ENCODE data around the gene AFDN.

AFDN gene

DNA sequence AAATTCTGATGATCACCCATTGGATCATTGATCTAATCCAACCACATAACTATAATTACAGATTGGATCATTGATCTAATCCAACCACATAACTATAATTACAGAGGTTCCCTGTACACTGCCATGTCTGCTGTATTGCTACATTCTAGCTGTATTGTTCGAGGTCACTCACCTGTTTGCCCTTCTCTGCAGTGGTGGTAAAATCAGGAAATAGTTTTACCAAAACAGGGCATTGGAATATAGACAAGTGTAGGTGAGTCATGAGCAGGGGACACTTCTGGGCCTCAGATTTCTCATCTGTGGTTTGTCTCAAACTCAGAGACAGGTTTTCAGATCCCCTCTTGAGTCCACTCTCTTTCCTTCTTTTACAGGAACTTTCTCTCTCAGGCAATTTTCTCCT lies 9.0 kb upstream of the AFDN start:
- Histone ChIP-seq H3K9ac (no peak overlapping the region), H3K4me2 (peak overlapping the region in 8 of 11 experiments; percentile 4 to 36 (median 12); a peak in 7 of 22 replicates), H3K27me3 (peaks cover 0 to 9% (median 0%) of the 10 kb centered on the region in 11 experiments; a peak in 2 of 22 replicates), H3K36me3 (no peaks in the 10 kb centered on the region), H3K27ac (no peak overlapping the region), H4K20me1 (no peaks in the 10 kb centered on the region), H3K4me3 (no peak overlapping the region), H3K9me3 (replicated peaks in 1 of 11) (no peaks in the 10 kb centered on the region), H3K4me1 (peaks cover 15 to 34% (median 26%) of the 10 kb centered on the region in 10 experiments)
- no peak for TF ChIP-seq Cebpa-rat (IDR thresholded peaks at IDR 0.05)

DNA sequence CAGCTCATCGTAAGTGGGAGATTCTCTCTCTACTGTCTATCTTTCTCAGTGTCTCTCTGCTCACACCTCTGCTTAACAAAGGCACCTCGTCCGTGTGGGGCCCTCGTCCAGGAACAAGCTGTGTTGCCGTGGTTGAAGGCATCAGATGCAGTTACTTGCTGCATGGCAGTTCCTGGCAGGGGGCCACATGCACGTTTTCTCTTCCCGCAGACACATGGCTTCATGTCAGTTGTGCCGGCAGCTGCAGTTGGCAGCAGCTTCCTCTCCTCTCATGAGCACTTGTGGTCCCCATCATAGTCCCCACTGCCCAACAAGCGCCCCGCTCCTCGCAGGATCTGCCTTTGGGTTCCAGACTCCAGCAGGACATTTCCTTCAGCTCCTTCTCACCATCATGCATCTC lies 7.1 kb upstream of the AFDN start:
- no peak overlapping the region for H3K9ac ChIP-seq
- H3K27me3 ChIP-seq, result peaks cover 0 to 13% (median 2%) of the 10 kb centered on the region in 11 experiments; a peak in 11 of 22 replicates
- peak overlapping the region in 10 of 11 experiments; percentile 15 to 70 (median 42); a peak in 19 of 22 replicates for H3K4me2 ChIP-seq
- H3K27ac ChIP-seq, result no peak overlapping the region
- H4K20me1 ChIP-seq, result no peaks in the 10 kb centered on the region
- no peak for TF ChIP-seq Cebpa-rat (IDR thresholded peaks at IDR 0.05)
- H3K36me3 ChIP-seq, result no peaks in the 10 kb centered on the region
- H3K4me1 ChIP-seq, result peaks cover 15 to 34% (median 26%) of the 10 kb centered on the region in 10 experiments
- no peaks in the 10 kb centered on the region for H3K9me3 ChIP-seq (replicated peaks in 1 of 11)
- no peak overlapping the region for H3K4me3 ChIP-seq

DNA sequence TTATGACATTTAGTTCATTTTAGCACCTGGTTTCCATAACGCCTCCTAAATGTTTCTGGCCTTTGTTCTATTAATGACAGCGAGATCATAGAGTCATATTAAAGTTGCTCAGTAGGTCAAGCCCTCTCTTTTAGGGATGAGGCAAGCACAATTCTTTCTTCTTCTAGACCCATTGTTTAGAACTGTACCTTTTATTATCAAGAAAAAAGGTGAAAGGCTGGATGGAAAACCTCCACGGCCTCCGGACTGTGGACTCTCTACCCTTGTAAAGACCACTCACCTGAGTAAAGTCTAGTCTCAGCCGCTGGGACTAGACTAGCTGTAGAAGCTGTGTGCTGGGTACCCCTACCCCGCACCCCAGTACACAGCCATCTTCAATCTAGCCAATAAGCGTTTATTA lies 6.0 kb upstream of the AFDN start:
- Histone ChIP-seq H3K9me3 (replicated peaks in 1 of 11) (no peaks in the 10 kb centered on the region), H4K20me1 (no peaks in the 10 kb centered on the region), H3K27ac (no peak overlapping the region), H3K4me2 (no peak overlapping the region), H3K4me3 (no peak overlapping the region), H3K4me1 (peaks cover 19 to 38% (median 32%) of the 10 kb centered on the region in 10 experiments), H3K9ac (no peak overlapping the region), H3K36me3 (no peaks in the 10 kb centered on the region), H3K27me3 (peaks cover 6 to 24% (median 13%) of the 10 kb centered on the region in 11 experiments)
- no peak for TF ChIP-seq Cebpa-rat (IDR thresholded peaks at IDR 0.05)

DNA sequence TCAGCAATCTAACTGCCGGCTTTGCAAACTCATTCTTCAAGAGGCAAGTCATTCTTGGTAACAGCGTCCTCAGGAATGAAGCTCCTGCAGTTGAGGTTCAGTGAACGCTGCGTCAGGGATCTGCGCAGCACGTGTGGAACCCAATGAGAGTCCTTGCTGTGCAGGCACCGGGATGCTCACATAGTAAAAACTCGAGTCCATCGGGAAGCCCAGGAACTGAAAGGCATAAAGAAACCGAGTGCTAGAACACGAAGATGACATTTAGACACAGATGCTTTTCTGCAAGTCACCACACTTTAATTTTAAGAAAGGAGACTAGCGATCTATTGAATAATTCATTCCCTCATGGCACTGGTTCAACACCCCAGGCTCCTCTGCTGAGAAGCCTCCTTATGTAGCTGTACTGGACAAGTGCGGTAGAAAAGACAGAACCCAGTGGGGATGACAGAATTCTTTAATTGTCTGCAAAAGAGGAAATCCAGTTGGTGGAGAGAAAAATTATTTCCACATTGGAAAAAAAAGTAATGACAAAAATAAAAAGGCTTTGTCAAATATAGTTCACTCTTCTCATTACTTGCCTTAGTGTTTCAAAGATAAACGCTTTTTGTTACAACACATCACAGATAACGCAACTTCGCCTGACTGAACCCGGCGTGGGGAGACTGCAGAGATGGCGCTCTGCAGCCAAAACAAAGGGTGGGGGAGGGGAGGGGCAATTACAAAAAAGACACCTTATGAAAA lies 1.9 kb upstream of the AFDN start:
- Histone ChIP-seq H3K4me1 (peaks cover 13 to 27% (median 23%) of the 10 kb centered on the region in 10 experiments), H3K36me3 (no peaks in the 10 kb centered on the region), H3K4me3 (no peak overlapping the region), H4K20me1 (peaks cover 17 to 25% (median 24%) of the 10 kb centered on the region in 11 experiments; a peak in 21 of 22 replicates), H3K4me2 (peak overlapping the region in 10 of 11 experiments; percentile 91 to 100 (median 98); a peak in 13 of 22 replicates), H3K27ac (no peak overlapping the region), H3K27me3 (peaks cover 26 to 47% (median 43%) of the 10 kb centered on the region in 11 experiments), H3K9me3 (replicated peaks in 1 of 11) (no peaks in the 10 kb centered on the region), H3K9ac (no peak overlapping the region)
- TF ChIP-seq Cebpa-rat (IDR thresholded peaks at IDR 0.05), result no peak

DNA sequence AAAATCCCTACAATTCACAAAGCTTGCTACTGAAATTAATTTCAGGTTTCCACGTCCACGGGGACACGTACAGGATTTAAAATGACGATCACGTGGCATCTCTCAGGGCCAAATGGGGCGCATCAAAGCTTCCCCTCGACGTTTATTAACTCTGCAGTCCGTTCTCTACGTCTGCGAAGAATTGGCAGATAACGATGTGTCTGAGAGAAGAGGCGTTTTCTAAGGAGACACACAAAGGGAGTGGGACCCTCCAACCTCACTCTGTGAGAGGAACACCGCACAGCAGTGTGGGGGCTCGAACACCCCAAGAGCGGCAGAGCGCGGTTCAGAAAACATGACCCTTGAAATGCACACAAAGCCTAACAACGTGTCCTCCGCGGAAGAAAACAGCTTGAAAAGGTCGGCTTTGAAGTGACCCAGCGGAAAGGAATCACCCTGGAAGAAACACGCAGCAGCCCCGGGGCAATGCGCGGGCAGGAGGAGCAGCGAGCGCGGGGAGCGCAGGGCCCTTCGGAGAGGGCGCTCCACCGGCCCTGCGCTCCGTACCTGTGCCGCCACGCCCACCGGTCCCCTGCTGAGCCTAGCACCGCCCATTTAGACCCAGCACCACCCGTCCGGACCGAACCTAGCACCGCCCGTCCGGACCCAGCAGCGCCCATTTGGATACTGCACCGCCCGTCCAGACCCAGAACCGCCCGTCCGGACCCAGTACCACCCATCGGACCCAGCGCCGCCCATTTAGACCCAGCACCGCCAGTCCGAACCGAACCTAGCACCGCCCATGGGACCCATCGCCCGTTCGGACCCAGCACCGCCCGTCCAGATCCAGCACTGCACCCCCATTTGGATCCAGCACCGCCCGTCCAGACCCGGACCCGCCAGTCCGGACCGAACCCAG lies 1.1 kb upstream of the AFDN start:
- H3K27ac ChIP-seq, result peak overlapping the region in 8 of 11 experiments; percentile 60 to 72 (median 66); a peak in 10 of 22 replicates
- H4K20me1 ChIP-seq, result peaks cover 23 to 33% (median 32%) of the 10 kb centered on the region in 11 experiments; a peak in 21 of 22 replicates
- peak overlapping the region; percentile 80 to 96 (median 90) for H3K4me3 ChIP-seq
- peak overlapping the region; percentile 91 to 100 (median 98) for H3K4me2 ChIP-seq
- peaks cover 31 to 54% (median 48%) of the 10 kb centered on the region in 11 experiments for H3K27me3 ChIP-seq
- peak overlapping the region; percentile 77 to 91 (median 86); a peak in 16 of 22 replicates for H3K9ac ChIP-seq
- no peaks in the 10 kb centered on the region; a peak in 1 of 22 replicates for H3K9me3 ChIP-seq (replicated peaks in 1 of 11)
- no peaks in the 10 kb centered on the region for H3K36me3 ChIP-seq
- no peak for TF ChIP-seq Cebpa-rat (IDR thresholded peaks at IDR 0.05)
- peaks cover 14 to 24% (median 21%) of the 10 kb centered on the region in 10 experiments for H3K4me1 ChIP-seq

DNA sequence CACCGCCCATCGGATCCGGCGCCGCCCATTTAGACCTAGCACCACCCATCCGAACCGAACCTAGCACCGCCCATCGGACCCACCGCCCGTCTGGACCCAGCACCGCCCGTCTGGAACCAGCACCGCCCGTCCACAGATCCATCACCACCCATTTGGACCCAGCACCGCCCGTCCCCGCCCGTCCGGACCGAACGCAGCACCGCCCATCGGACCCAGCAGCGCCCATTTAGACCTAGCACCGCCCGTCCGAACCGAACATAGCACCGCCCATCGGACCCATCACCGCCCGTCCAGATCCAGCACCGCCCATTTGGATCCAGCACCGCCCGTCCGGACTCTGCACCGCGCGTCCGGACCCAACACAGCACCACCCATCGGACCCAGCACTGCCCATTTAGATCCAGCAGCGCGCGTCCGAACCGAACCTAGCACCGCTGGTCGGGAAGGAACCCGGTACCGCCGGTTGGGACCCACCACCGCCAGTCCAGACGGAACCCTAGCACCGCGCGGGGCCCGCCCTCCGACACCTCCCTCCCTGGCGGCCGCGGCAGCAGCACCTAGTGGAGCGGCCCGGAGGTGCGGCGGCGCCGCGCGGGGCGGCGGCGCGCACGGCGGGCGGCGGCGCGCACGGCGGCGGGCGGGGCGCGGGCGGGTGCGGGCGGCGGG lies 348 bp upstream of the AFDN start:
- peak overlapping the region; percentile 77 to 91 (median 86) for H3K9ac ChIP-seq
- H3K4me3 ChIP-seq, result peak overlapping the region; percentile 80 to 96 (median 90)
- H3K4me1 ChIP-seq, result peaks cover 18 to 31% (median 22%) of the 10 kb centered on the region in 10 experiments
- peaks cover 31 to 54% (median 48%) of the 10 kb centered on the region in 11 experiments for H3K27me3 ChIP-seq
- H4K20me1 ChIP-seq, result peaks cover 30 to 41% (median 40%) of the 10 kb centered on the region in 11 experiments; a peak in 21 of 22 replicates
- no peaks in the 10 kb centered on the region; a peak in 1 of 22 replicates for H3K9me3 ChIP-seq (replicated peaks in 1 of 11)
- no peaks in the 10 kb centered on the region for H3K36me3 ChIP-seq
- peak overlapping the region; percentile 91 to 100 (median 98) for H3K4me2 ChIP-seq
- peak overlapping the region in 10 of 11 experiments; percentile 65 to 84 (median 77); a peak in 21 of 22 replicates for H3K27ac ChIP-seq
- TF ChIP-seq Cebpa-rat (IDR thresholded peaks at IDR 0.05), result no peak

DNA sequence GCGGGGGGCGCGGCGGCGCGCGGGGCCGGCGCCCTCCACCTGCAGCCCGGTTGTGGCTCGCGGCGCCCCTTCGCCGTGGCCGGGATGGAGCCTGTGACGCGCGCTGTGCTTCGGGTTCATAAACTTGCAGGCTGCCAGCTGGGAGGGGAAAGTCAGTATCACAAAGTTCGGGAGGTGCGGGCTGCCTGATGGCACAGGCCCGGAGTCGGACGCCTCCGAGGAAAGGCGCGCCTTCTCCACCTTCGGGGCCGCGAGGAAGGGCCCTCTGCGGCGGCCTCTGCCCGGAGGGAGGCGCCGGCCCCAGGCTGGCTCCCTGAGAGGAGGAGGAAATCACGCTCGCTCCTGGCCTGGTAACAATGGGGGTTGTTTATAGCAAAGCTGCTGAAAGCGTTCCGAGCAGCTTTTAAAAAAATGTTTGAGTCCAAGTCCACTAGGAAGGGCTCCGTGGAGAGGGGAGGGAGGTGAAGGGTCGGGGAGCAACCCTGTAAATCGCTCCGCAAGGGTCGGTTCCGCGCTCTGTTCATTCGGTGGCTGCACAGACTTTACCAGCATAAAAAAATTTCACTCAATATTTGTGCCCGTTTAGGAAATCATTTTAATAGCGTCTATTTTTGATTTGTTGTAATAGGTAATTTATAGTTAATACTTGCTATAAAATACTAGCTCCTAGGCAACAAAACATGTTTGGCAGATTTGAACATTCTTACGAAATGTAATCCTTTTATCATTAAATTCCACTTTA lies 1.0 kb downstream of the AFDN start:
- no peak for TF ChIP-seq Cebpa-rat (IDR thresholded peaks at IDR 0.05)
- Histone ChIP-seq H3K4me3 (peak overlapping the region; percentile 80 to 96 (median 90)), H3K9ac (peak overlapping the region; percentile 66 to 91 (median 80)), H3K27ac (peak overlapping the region; percentile 37 to 71 (median 58); a peak in 18 of 22 replicates), H3K4me1 (peaks cover 25 to 45% (median 30%) of the 10 kb centered on the region in 10 experiments), H3K9me3 (replicated peaks in 1 of 11) (no peaks in the 10 kb centered on the region; a peak in 1 of 22 replicates), H4K20me1 (peaks cover 41 to 55% (median 53%) of the 10 kb centered on the region in 11 experiments; a peak in 21 of 22 replicates), H3K4me2 (peak overlapping the region; percentile 74 to 97 (median 90)), H3K27me3 (peaks cover 31 to 54% (median 48%) of the 10 kb centered on the region in 11 experiments), H3K36me3 (no peaks in the 10 kb centered on the region)

All from BLaER1 treated with 17β-estradiol and CSF1 and Interleukin-3, amounts not matched to agents 10 nM and 100 nM (cell line).